Karpas-422 (cell line): ENCODE measurements around the gene SPRYD3. TPM values are rescaled to one million over a fixed set of nuclear protein-coding genes. Genes with fewer than 3 reads are reported as not detected.

ENCODE experiments used
- DNase-seq: peaks from one replicate; pipeline ENCODE4 v3.0.0-alpha.2; 2015
- H2AFZ ChIP-seq: fragments of 200-600 bp; sonication (generic); 2 replicates; pipeline ENCODE4 v1.6.1; 2014; ENCODE audit warnings: antibody characterized with exemption, low read length, mixed read lengths
- H3K27ac ChIP-seq: fragments of 200-600 bp; sonication (generic); 2 replicates; pipeline ENCODE4 v1.5.1; 2014; ENCODE audit warnings: mild to moderate bottlenecking, low read length, moderate library complexity
- H3K27me3 ChIP-seq: fragments of 200-600 bp; sonication (generic); 2 replicates; pipeline ENCODE4 v1.6.1; 2014; ENCODE audit warnings: low read length, mixed read lengths
- H3K36me3 ChIP-seq: fragments of 200-600 bp; sonication (generic); 2 replicates; pipeline ENCODE4 v1.6.1; 2014; ENCODE audit warnings: low read length, mixed read lengths; ENCODE audit not compliant: insufficient read depth
- H3K4me1 ChIP-seq: fragments of 200-600 bp; sonication (generic); 2 replicates; pipeline ENCODE4 v1.6.1; 2014; ENCODE audit warnings: mild to moderate bottlenecking, low read length, mixed read lengths
- H3K4me2 ChIP-seq: fragments of 200-600 bp; sonication (generic); 2 replicates; pipeline ENCODE4 v1.6.1; 2014; ENCODE audit warnings: low read length, low read depth, mild to moderate bottlenecking; ENCODE audit not compliant: poor library complexity, severe bottlenecking
- H3K4me3 ChIP-seq: fragments of 200-600 bp; sonication (generic); 2 replicates; pipeline ENCODE4 v1.5.1; 2014; ENCODE audit warnings: mild to moderate bottlenecking, antibody characterized with exemption, low read length, mixed read lengths
- H3K79me2 ChIP-seq: fragments of 200-600 bp; sonication (generic); 2 replicates; pipeline ENCODE4 v1.6.1; 2014; ENCODE audit warnings: mild to moderate bottlenecking, low read length, mixed read lengths
- H3K9ac ChIP-seq: fragments of 200-600 bp; sonication (generic); 2 replicates; pipeline ENCODE4 v1.6.0; 2014; ENCODE audit warnings: low read length
- H3K9me2 ChIP-seq: fragments of 200-600 bp; sonication (generic), shearing (Covaris generic); replicated peaks from 2 replicates; pipeline ENCODE4 v1.6.0; 2014; ENCODE audit warnings: mild to moderate bottlenecking, low read length, moderate library complexity; ENCODE audit not compliant: insufficient read depth
- H3K9me3 ChIP-seq: fragments of 300-700, 200-600 bp; sonication (generic); 2 replicates; pipeline ENCODE4 v1.6.1; 2014; ENCODE audit warnings: low read length, mixed read lengths
- H4K20me1 ChIP-seq: fragments of 200-600 bp; sonication (generic); 2 replicates; pipeline ENCODE4 v1.6.1; 2014; ENCODE audit warnings: mild to moderate bottlenecking, antibody characterized with exemption, low read length, low read depth; ENCODE audit not compliant: insufficient read depth
- total RNA-seq: library from RNA; depleted of rRNA; stranded (reverse); fragments of >200 nt; shearing (Covaris generic); gene quantifications from 2 replicates; pipeline ENCODE4 v1.2.3, GENCODE V29; 2014; ENCODE audit warnings: low replicate concordance

Gene SPRYD3
- total RNA-seq, 1 experiment from 2014 or later: 11.1 TPM

- Histone ChIP-seq H3K79me2 (no peaks in the 10 kb centered on the region), H3K27me3 (no peaks in the 10 kb centered on the region), H3K9ac (peak overlapping the region; percentile 71), H3K9me3 (no peaks in the 10 kb centered on the region), H3K4me3 (peak overlapping the region; percentile 56), H2AFZ (peak overlapping the region; percentile 82), H3K4me1 (peaks cover 21% of the 10 kb centered on the region), H3K4me2 (peak overlapping the region; percentile 76), H3K9me2 (no peaks in the 10 kb centered on the region), H4K20me1 (peaks cover 9% of the 10 kb centered on the region; the same call in 1 of the 2 replicates), H3K36me3 (no peaks in the 10 kb centered on the region), H3K27ac (no peak overlapping the region)
- peak; percentile 82 for DNase-seq
These were observed 31.8 kb downstream of the SPRYD3 start for GRCh38 chr12:53047221-53048032.

GRCh38 chr12:53046655-53047220, 32.5 kb downstream of the SPRYD3 start:
- DNase-seq: no peak
- Histone ChIP-seq H3K4me3 (peak overlapping the region; percentile 71), H3K9me3 (no peaks in the 10 kb centered on the region), H3K79me2 (no peaks in the 10 kb centered on the region), H3K27me3 (no peaks in the 10 kb centered on the region), H3K4me2 (peak overlapping the region; percentile 87), H3K27ac (no peak overlapping the region), H2AFZ (no peak overlapping the region), H3K36me3 (no peaks in the 10 kb centered on the region), H3K4me1 (peaks cover 21% of the 10 kb centered on the region), H4K20me1 (peaks cover 9% of the 10 kb centered on the region; the same call in 1 of the 2 replicates), H3K9ac (peak overlapping the region; percentile 71), H3K9me2 (no peaks in the 10 kb centered on the region)

- H3K79me2 ChIP-seq: no peaks in the 10 kb centered on the region
- H3K4me1 ChIP-seq: peaks cover 21% of the 10 kb centered on the region
- H3K27me3 ChIP-seq: no peaks in the 10 kb centered on the region
- no peak overlapping the region for H3K9ac ChIP-seq
- H4K20me1 ChIP-seq: peaks cover 9% of the 10 kb centered on the region; the same call in 1 of the 2 replicates
- no peak for DNase-seq
- no peak overlapping the region for H3K4me2 ChIP-seq
- H3K9me2 ChIP-seq: no peaks in the 10 kb centered on the region
- no peak overlapping the region for H2AFZ ChIP-seq
- no peaks in the 10 kb centered on the region for H3K9me3 ChIP-seq
- no peaks in the 10 kb centered on the region for H3K36me3 ChIP-seq
- no peak overlapping the region for H3K4me3 ChIP-seq
- no peak overlapping the region for H3K27ac ChIP-seq
These were observed 33.5 kb downstream of the SPRYD3 start for GRCh38 chr12:53045696-53046045.

- H2AFZ ChIP-seq: no peak overlapping the region
These were observed 34.1 kb downstream of the SPRYD3 start for GRCh38 chr12:53044896-53045695.

GRCh38 chr12:53044052-53044581, 35.1 kb downstream of the SPRYD3 start:
- Histone ChIP-seq H3K4me1 (peaks cover 21% of the 10 kb centered on the region), H4K20me1 (peaks cover 11% of the 10 kb centered on the region; the same call in 1 of the 2 replicates), H3K36me3 (peaks cover 9% of the 10 kb centered on the region; the same call in 1 of the 2 replicates), H3K27me3 (no peaks in the 10 kb centered on the region), H3K4me2 (no peak overlapping the region), H2AFZ (no peak overlapping the region), H3K4me3 (no peak overlapping the region), H3K9me2 (no peaks in the 10 kb centered on the region), H3K9me3 (no peaks in the 10 kb centered on the region), H3K79me2 (no peaks in the 10 kb centered on the region), H3K27ac (no peak overlapping the region), H3K9ac (no peak overlapping the region)
- DNase-seq: peak; percentile 56

More at GRCh38 chr12:53044896-53045695, 34.1 kb downstream of the SPRYD3 start:
- Histone ChIP-seq H3K9me3 (no peaks in the 10 kb centered on the region), H3K79me2 (no peaks in the 10 kb centered on the region), H3K4me1 (peaks cover 21% of the 10 kb centered on the region), H3K9me2 (no peaks in the 10 kb centered on the region), H3K4me3 (no peak overlapping the region), H3K9ac (no peak overlapping the region), H3K27ac (no peak overlapping the region), H3K27me3 (no peaks in the 10 kb centered on the region), H4K20me1 (peaks cover 9% of the 10 kb centered on the region; the same call in 1 of the 2 replicates), H3K4me2 (no peak overlapping the region), H3K36me3 (no peaks in the 10 kb centered on the region)
- DNase-seq: no peak

- Histone ChIP-seq H3K4me1 (peaks cover 9% of the 10 kb centered on the region), H3K9me3 (no peaks in the 10 kb centered on the region), H3K9ac (no peak overlapping the region), H3K4me3 (no peak overlapping the region), H3K36me3 (peaks cover 18% of the 10 kb centered on the region), H3K27ac (no peak overlapping the region), H4K20me1 (peaks cover 6% of the 10 kb centered on the region; the same call in 1 of the 2 replicates), H3K4me2 (no peak overlapping the region), H3K9me2 (no peaks in the 10 kb centered on the region), H3K79me2 (no peaks in the 10 kb centered on the region), H2AFZ (no peak overlapping the region), H3K27me3 (no peaks in the 10 kb centered on the region)
- no peak for DNase-seq
These were observed 36.4 kb downstream of the SPRYD3 start for GRCh38 chr12:53042607-53043454.

GRCh38 chr12:53039851-53040250, 39.3 kb downstream of the SPRYD3 start:
- H3K36me3 ChIP-seq: peaks cover 33% of the 10 kb centered on the region
- H3K9me3 ChIP-seq: no peaks in the 10 kb centered on the region
- no peaks in the 10 kb centered on the region for H3K4me1 ChIP-seq
- no peaks in the 10 kb centered on the region for H3K27me3 ChIP-seq
- H3K9me2 ChIP-seq: no peaks in the 10 kb centered on the region
- peaks cover 11% of the 10 kb centered on the region for H4K20me1 ChIP-seq
- DNase-seq: no peak
- no peaks in the 10 kb centered on the region for H3K79me2 ChIP-seq
- H3K9ac ChIP-seq: no peak overlapping the region
- no peak overlapping the region for H2AFZ ChIP-seq
- H3K4me2 ChIP-seq: no peak overlapping the region
- no peak overlapping the region for H3K4me3 ChIP-seq
- no peak overlapping the region for H3K27ac ChIP-seq
